Activated naive CD8-positive, alpha-beta T cell treated with anti-CD3 and anti-CD28 coated beads for 36 hours (primary cell): ENCODE results near the gene DPM3. TPM values are rescaled to one million over a fixed set of nuclear protein-coding genes. Genes with fewer than 3 reads are reported as not detected.
A peak's percentile ranks its signal among the peaks of the same experiment; 100 is the strongest.

ENCODE experiments used
- DNase-seq: peaks from one replicate; pipeline ENCODE4 v3.0.0; 2021
- H3K27ac Mint-ChIP-seq: one replicate; pipeline ENCODE4 v1.8.0; 2022; ENCODE audit warnings: mild to moderate bottlenecking, moderate library complexity, mixed read lengths
- H3K27me3 Mint-ChIP-seq: one replicate; pipeline ENCODE4 v1.8.0; 2022; ENCODE audit warnings: mild to moderate bottlenecking, mixed read lengths
- H3K36me3 Mint-ChIP-seq: one replicate; pipeline ENCODE4 v1.8.0; 2021; ENCODE audit warnings: mild to moderate bottlenecking, mixed read lengths
- H3K4me1 Mint-ChIP-seq: one replicate; pipeline ENCODE4 v1.8.0; 2021; ENCODE audit warnings: mixed read lengths
- H3K4me3 Mint-ChIP-seq: one replicate; pipeline ENCODE4 v1.8.0; 2022; ENCODE audit warnings: mild to moderate bottlenecking, moderate library complexity, mixed read lengths
- H3K9me3 Mint-ChIP-seq: one replicate; pipeline ENCODE4 v1.8.0; 2022; ENCODE audit warnings: mixed read lengths
- total RNA-seq, 2 experiments: library from RNA; stranded (reverse); gene quantifications; one replicate each; pipeline ENCODE4 v1.2.3, GENCODE V29; 2021

DPM3 gene
- total RNA-seq, 2 experiments from 2014 or later = 26.8 to 29.2 TPM

GRCh38 chr1:155178441-155179111 is 38.2 kb upstream of the DPM3 start:
- Mint-ChIP-seq H3K4me3 (no peak overlapping the region), H3K36me3 (peaks cover 16% of the 10 kb centered on the region), H3K27me3 (no peaks in the 10 kb centered on the region), H3K4me1 (peaks cover 20% of the 10 kb centered on the region), H3K9me3 (no peaks in the 10 kb centered on the region), H3K27ac (no peak overlapping the region)
- no peak for DNase-seq

GRCh38 chr1:155177918-155178281 is 37.6 kb upstream of the DPM3 start:
- Mint-ChIP-seq H3K4me1 (peaks cover 25% of the 10 kb centered on the region), H3K9me3 (no peaks in the 10 kb centered on the region), H3K27ac (no peak overlapping the region), H3K36me3 (peaks cover 17% of the 10 kb centered on the region), H3K4me3 (no peak overlapping the region), H3K27me3 (peaks cover 4% of the 10 kb centered on the region)
- no peak for DNase-seq

GRCh38 chr1:155177192-155177917 is 37.0 kb upstream of the DPM3 start:
- no peaks in the 10 kb centered on the region for H3K9me3 Mint-ChIP-seq
- peaks cover 27% of the 10 kb centered on the region for H3K4me1 Mint-ChIP-seq
- no peak for DNase-seq
- H3K4me3 Mint-ChIP-seq = no peak overlapping the region
- H3K36me3 Mint-ChIP-seq = peaks cover 19% of the 10 kb centered on the region
- H3K27ac Mint-ChIP-seq = no peak overlapping the region
- peaks cover 4% of the 10 kb centered on the region for H3K27me3 Mint-ChIP-seq

- Mint-ChIP-seq H3K27me3 (peaks cover 4% of the 10 kb centered on the region), H3K4me1 (peaks cover 33% of the 10 kb centered on the region), H3K9me3 (no peaks in the 10 kb centered on the region), H3K4me3 (no peak overlapping the region), H3K36me3 (peaks cover 21% of the 10 kb centered on the region), H3K27ac (no peak overlapping the region)
- peak; percentile 81 for DNase-seq
Observed at GRCh38 chr1:155176544-155177071, 36.3 kb upstream of the DPM3 start.

GRCh38 chr1:155175927-155176371 is 35.6 kb upstream of the DPM3 start:
- H3K9me3 Mint-ChIP-seq = no peaks in the 10 kb centered on the region
- no peak overlapping the region for H3K27ac Mint-ChIP-seq
- peaks cover 4% of the 10 kb centered on the region for H3K27me3 Mint-ChIP-seq
- no peak for DNase-seq
- peaks cover 20% of the 10 kb centered on the region for H3K36me3 Mint-ChIP-seq
- no peak overlapping the region for H3K4me3 Mint-ChIP-seq
- peaks cover 36% of the 10 kb centered on the region for H3K4me1 Mint-ChIP-seq

- Mint-ChIP-seq H3K36me3 (peaks cover 21% of the 10 kb centered on the region), H3K9me3 (no peaks in the 10 kb centered on the region), H3K4me3 (peak overlapping the region; percentile 91), H3K27ac (peak overlapping the region; percentile 20), H3K27me3 (peaks cover 4% of the 10 kb centered on the region), H3K4me1 (peaks cover 36% of the 10 kb centered on the region)
- DNase-seq = no peak
Observed at GRCh38 chr1:155175281-155175926, 35.1 kb upstream of the DPM3 start.

GRCh38 chr1:155174324-155175280 is 34.3 kb upstream of the DPM3 start:
- Mint-ChIP-seq H3K4me1 (peaks cover 36% of the 10 kb centered on the region), H3K36me3 (peaks cover 24% of the 10 kb centered on the region)

GRCh38 chr1:155173478-155174323 is 33.4 kb upstream of the DPM3 start, which contains the start of gene TRIM46:
Gene TRIM46 (plus strand): TSS chr1:155173849. CDS start chr1:155173967, 118 bp downstream.
- H3K4me1 Mint-ChIP-seq = peaks cover 36% of the 10 kb centered on the region
- H3K9me3 Mint-ChIP-seq = no peaks in the 10 kb centered on the region
- H3K27ac Mint-ChIP-seq = peak within 1 kb of the TSS; percentile 88

More at GRCh38 chr1:155174324-155175280, 34.3 kb upstream of the DPM3 start:
- DNase-seq = peak; percentile 52
- H3K9me3 Mint-ChIP-seq = no peaks in the 10 kb centered on the region
- peaks cover 4% of the 10 kb centered on the region for H3K27me3 Mint-ChIP-seq
- H3K27ac Mint-ChIP-seq = peak overlapping the region; percentile 88
- H3K4me3 Mint-ChIP-seq = peak overlapping the region; percentile 91

GRCh38 chr1:155172732-155173477 is 32.6 kb upstream of the DPM3 start, which contains the start of gene KRTCAP2:
Gene KRTCAP2 (minus strand): TSS chr1:155173304. CDS start chr1:155173224, 80 bp downstream.
- peak; percentile 94 for DNase-seq
- Mint-ChIP-seq H3K4me3 (peak within 1 kb of the TSS; percentile 91), H3K27me3 (peaks cover 4% of the 10 kb centered on the region), H3K4me1 (peaks cover 38% of the 10 kb centered on the region), H3K27ac (peak within 1 kb of the TSS; percentile 88), H3K36me3 (peaks cover 25% of the 10 kb centered on the region), H3K9me3 (no peaks in the 10 kb centered on the region)

More at GRCh38 chr1:155173478-155174323, 33.4 kb upstream of the DPM3 start, which contains the start of gene TRIM46:
- DNase-seq = peak; percentile 73
- Mint-ChIP-seq H3K27me3 (peaks cover 4% of the 10 kb centered on the region), H3K4me3 (peak within 1 kb of the TSS; percentile 91), H3K36me3 (peaks cover 26% of the 10 kb centered on the region)

- Mint-ChIP-seq H3K27ac (peak overlapping the region; percentile 88), H3K27me3 (peaks cover 4% of the 10 kb centered on the region), H3K36me3 (peaks cover 20% of the 10 kb centered on the region), H3K9me3 (no peaks in the 10 kb centered on the region), H3K4me1 (peaks cover 45% of the 10 kb centered on the region), H3K4me3 (peak overlapping the region; percentile 91)
- DNase-seq = no peak
Observed at GRCh38 chr1:155171836-155172731, 31.8 kb upstream of the DPM3 start.

GRCh38 chr1:155170806-155171205 is 30.5 kb upstream of the DPM3 start:
- Mint-ChIP-seq H3K4me3 (no peak overlapping the region), H3K27me3 (peaks cover 4% of the 10 kb centered on the region), H3K4me1 (peaks cover 35% of the 10 kb centered on the region), H3K36me3 (peaks cover 20% of the 10 kb centered on the region), H3K27ac (no peak overlapping the region), H3K9me3 (no peaks in the 10 kb centered on the region)
- DNase-seq = no peak
